ENCODE measurements around the gene ZNF117. TPM values are rescaled to one million over a fixed set of nuclear protein-coding genes. Genes with fewer than 3 reads are reported as not detected.

ZNF117 gene
- polyA plus RNA-seq, 2 of the 4 experiments (the other 2 are of a cell fraction) = 0.98 to 1.3 TPM

- CTCF ChIA-PET = no interaction called here
- TF ChIP-seq EHF (CRISPR knock-in tag; IDR thresholded peaks at IDR 0.05) = no peak
- no peak for TF ChIP-seq ESRRA (IDR thresholded peaks at IDR 0.05; ENCODE audit: borderline replicate concordance, low read length)
- no peak for TF ChIP-seq MAZ (IDR thresholded peaks at IDR 0.05; ENCODE audit: borderline replicate concordance, low read depth, low read length)
- TF ChIP-seq ZNF302 (CRISPR knock-in tag; IDR thresholded peaks at IDR 0.05) = no peak
- no peak for TF ChIP-seq HDAC2 (IDR thresholded peaks at IDR 0.05)
- TF ChIP-seq HOXB5 (CRISPR knock-in tag; IDR thresholded peaks at IDR 0.05) = no peak
- no peak overlapping the region for H3K4me2 ChIP-seq
- H3K4me3 ChIP-seq = no peak overlapping the region
- no peak for DNase-seq (ENCODE audit: low read depth in 1 of 2, low spot score in 1 of 2)
- no peak for FAIRE-seq
- H3K27ac ChIP-seq = no peak overlapping the region
- peaks cover 88% of the 10 kb centered on the region for H3K9me3 ChIP-seq
- POLR2A ChIA-PET = no interaction called here
- WGBS (ENCODE audit: missing lambda C conversion rate) = 100% methylated on average over 2 of the region's 2 CpGs
- no peak for ATAC-seq
- H3K4me1 ChIP-seq = no peaks in the 10 kb centered on the region
Measured at GRCh38 chr7:64996305-64996704, 5.5 kb upstream of the ZNF117 start.

- TF ChIP-seq E2F6 (IDR thresholded peaks at IDR 0.05; ENCODE audit: borderline replicate concordance, low read depth) (no peak), FOSB (CRISPR knock-in tag; IDR thresholded peaks at IDR 0.05) (no peak), EHMT2 (IDR thresholded peaks at IDR 0.05; ENCODE audit: low read depth) (no peak), CBX8 (IDR thresholded peaks at IDR 0.05) (no peak), HOXB13 (CRISPR knock-in tag; IDR thresholded peaks at IDR 0.05; ENCODE audit: low read depth) (no peak), NPAS2 (CRISPR knock-in tag; IDR thresholded peaks at IDR 0.05; ENCODE audit: borderline replicate concordance) (no peak), FOSL2 (IDR thresholded peaks at IDR 0.05) (no peak), FOSL2 (CRISPR knock-in tag; IDR thresholded peaks at IDR 0.05) (no peak), NFE2L2 (conservative IDR thresholded peaks at IDR 0.05; ENCODE audit: low read length) (no peak), BCL3 (IDR thresholded peaks at IDR 0.05) (no peak), MYC (IDR thresholded peaks at IDR 0.05; ENCODE audit: borderline replicate concordance, low read length) (no peak), NR3C1 (IDR thresholded peaks at IDR 0.05) (no peak), FOXS1 (CRISPR knock-in tag; IDR thresholded peaks at IDR 0.05) (no peak), RFX5 (IDR thresholded peaks at IDR 0.05) (no peak), ZFP36 (IDR thresholded peaks at IDR 0.05; ENCODE audit: borderline replicate concordance, partially characterized antibody) (no peak), TFCP2L1 (CRISPR knock-in tag; IDR thresholded peaks at IDR 0.05) (no peak), RCOR1 (IDR thresholded peaks at IDR 0.05; ENCODE audit: low read depth, low read length) (no peak)
- FAIRE-seq (no peak), DNase-seq (ENCODE audit: low read depth in 1 of 2, low spot score in 1 of 2) (no peak), ATAC-seq (no peak)
- Histone ChIP-seq H3K27ac (no peak overlapping the region), H3K9me3 (peaks cover 74% of the 10 kb centered on the region), H3K4me1 (no peaks in the 10 kb centered on the region), H3K4me3 (no peak overlapping the region), H3K4me2 (no peak overlapping the region)
- 66% methylated on average over 7 of the region's 7 CpGs for WGBS (ENCODE audit: missing lambda C conversion rate)
- ChIA-PET POLR2A (no interaction called here), CTCF (interaction anchor here (1.2 kb wide), 1 partner anchor 314 kb away, joined by 3 read pairs; no protein-coding TSS in a partner anchor)
Measured at GRCh38 chr7:64993901-64994300, 3.1 kb upstream of the ZNF117 start.

- H3K4me1 ChIP-seq = no peaks in the 10 kb centered on the region
- DNase-seq (ENCODE audit: low read depth in 1 of 2, low spot score in 1 of 2) (no peak), FAIRE-seq (no peak), ATAC-seq (no peak)
- H3K27ac ChIP-seq = no peak overlapping the region
- POLR2A ChIA-PET = no interaction called here
- H3K4me3 ChIP-seq = no peak overlapping the region
- no peak overlapping the region for H3K4me2 ChIP-seq
- CTCF ChIA-PET = interaction anchor here (0.6 kb wide), 1 partner anchor 1677 kb away, joined by 3 read pairs; no protein-coding TSS in a partner anchor
- 34% methylated on average over 5 of the region's 5 CpGs for WGBS (ENCODE audit: missing lambda C conversion rate)
- peaks cover 69% of the 10 kb centered on the region for H3K9me3 ChIP-seq
- TF ChIP-seq GATA3 (IDR thresholded peaks at IDR 0.05; ENCODE audit: borderline replicate concordance) (no peak), SMC3 (IDR thresholded peaks at IDR 0.05) (no peak), EHF (CRISPR knock-in tag; IDR thresholded peaks at IDR 0.05) (no peak)
Measured at GRCh38 chr7:64992971-64993370, 2.1 kb upstream of the ZNF117 start.
